H1 (cell line): ENCODE measurements around the gene CACNA1B.

ENCODE experiments used
- CTCF ChIP-seq, 3 experiments: IDR thresholded peaks; 1 replicate in 2 of 3; 2 replicates in 1 of 3; pipeline versions ENCODE4 v1.5.1 to v1.6.1; 2011; ENCODE audit warnings: low read length in 3 of 3, mild to moderate bottlenecking in 3 of 3, inconsistent platforms in 2 of 3, low read depth in 1 of 3, moderate library complexity in 1 of 3; ENCODE audit not compliant: insufficient read depth in 1 of 3; ENCODE audit errors: control extremely low read depth in 1 of 3
- EZH2 ChIP-seq: fragments of 200-600 bp; sonication (generic); IDR thresholded peaks from 2 replicates; pipeline ENCODE4 v1.7.1; 2012; ENCODE audit warnings: low read depth, mild to moderate bottlenecking, moderate library complexity, low read length, inconsistent platforms; ENCODE audit not compliant: severe bottlenecking

- TF ChIP-seq CTCF (IDR thresholded peaks at IDR 0.05; ENCODE audit: control extremely low read depth in 1 of 3, insufficient read depth in 1 of 3, low read depth in 1 of 3, low read length in 3 of 3) (no peak), EZH2 (no peak)
These were observed 79.3 kb downstream of the CACNA1B start for GRCh38 chr9:137956688-137957385.
